GM19240 (cell line): Measurements from ENCODE around the gene DDX10.

ENCODE experiments used
- DNase-seq: peaks from one replicate; pipeline ENCODE4 v3.0.0; 2011; ENCODE audit warnings: low spot score; ENCODE audit not compliant: insufficient read length

Gene DDX10

DNA sequence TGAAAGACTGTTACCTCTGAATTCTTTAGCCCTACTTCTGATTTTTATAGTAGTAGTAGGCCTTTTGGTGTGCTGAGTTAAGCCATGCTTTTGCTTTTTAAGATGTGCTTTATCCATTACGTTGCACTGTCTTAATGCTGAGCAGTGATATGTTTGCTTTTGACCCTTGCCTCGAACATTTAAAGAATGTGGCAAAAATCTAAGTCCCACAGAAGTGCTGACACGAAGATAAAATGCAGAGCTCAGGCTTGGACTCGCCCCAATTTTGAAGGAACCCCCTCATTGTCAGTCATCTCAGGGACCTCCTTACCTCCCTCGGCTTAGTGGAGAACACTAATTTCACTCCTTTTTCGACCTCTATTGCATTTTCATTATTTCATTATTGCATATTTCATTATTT is 272.9 kb downstream of the DDX10 start:
- DNase-seq: no peak

DNA sequence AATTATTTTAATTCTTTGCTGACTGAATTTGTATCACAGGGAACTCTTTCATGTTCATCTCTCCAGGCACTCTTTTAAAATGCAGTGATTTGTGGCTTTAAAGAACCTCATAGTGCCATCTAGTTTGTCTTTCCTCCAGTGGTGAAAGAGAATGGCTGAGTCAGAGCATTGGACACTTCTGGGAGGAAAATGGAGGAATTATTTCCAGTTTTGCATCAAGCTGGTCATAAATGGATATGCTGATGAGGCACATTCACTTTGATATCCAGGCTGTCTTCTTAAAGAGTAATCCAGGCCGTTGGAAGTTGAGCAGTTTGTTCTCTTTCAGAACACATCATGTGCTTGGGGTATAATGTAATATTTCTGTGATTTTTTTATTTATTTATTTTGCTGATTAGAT is 273.7 kb downstream of the DDX10 start:
- DNase-seq: no peak

- no peak for DNase-seq
Measured at GRCh38 chr11:108939135-108939534, 274.3 kb downstream of the DDX10 start.

DNA sequence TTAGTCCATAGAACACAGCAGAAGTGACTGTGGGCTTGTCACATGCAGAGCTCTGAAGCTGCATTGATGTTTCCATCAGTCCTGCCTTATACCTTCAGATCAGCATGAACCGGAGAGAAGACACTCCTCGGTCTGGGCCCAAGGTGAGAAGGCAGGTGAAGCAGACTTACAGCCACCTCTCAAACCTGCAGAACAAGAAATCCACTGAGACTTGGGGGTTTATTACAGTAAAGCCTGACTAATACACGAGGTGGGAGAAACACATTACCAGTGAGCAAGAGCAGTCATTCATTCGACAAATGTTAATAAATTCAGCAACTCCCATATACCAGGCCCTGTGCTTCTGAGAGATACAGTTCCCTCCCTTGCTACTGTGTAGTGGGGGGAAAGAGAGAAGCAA is 279.0 kb downstream of the DDX10 start:
- no peak for DNase-seq

- no peak for DNase-seq
Measured at GRCh38 chr11:108944471-108945178, 279.8 kb downstream of the DDX10 start.

DNA sequence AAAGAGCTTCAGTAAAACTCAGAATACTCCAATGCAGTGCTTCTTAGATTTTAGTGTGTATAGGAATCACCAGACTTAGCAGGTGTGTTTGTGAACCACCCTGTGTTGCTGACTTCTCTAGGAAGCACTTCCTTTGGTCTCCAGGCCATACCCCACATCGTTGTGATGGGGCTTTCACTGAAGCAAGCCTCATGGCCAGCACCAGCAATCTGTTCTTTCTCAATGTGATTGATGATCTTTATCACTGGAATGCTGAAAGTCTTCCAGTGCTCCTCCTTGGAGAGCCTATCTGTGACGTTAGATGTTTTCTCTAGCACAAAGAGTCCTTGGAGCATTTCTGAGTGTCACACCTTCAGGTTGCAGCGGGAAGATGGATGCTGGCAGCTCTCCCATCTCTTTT is 280.5 kb downstream of the DDX10 start:
- no peak for DNase-seq

DNA sequence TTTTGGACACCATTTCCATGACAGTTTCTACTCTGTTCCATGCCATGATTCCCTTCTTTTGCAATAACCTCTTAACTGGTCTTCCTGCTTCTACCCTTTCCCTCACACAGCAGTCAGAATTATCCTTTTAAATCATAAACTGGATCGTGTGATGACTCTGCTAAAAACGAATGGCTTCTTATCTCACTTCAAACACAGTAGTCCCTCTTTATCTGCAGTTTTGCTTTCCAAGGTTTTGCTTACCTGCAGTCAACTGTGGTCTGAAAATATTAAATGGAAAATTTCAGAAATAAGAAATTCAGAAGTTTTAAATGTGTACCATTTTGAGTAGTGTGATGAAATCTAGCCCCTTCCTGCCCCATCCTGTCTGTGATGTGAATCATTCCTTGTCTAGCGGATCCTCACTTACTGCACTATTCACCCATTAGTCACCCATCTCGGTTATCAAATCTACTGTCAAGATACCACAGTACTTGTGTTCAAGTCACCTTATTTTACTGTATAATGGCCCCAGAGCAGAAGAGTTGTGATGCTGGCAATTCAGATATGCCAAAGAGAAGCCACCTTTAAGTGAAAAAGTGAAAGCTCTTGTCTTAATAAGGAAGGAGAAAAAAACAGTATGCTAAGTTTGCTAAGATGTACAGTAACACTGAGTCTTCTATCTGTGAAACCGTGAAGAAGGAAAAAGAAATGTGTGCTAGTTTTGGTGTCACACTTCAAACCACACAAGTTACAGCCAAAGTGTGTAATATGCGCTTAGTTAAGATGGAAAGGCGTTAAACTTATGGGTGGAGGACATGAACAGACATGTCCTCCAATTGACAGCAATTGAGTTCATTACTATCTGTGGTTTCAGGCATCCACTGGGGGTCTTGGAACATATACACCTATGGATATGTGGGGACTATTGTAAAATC is 283.0 kb downstream of the DDX10 start:
- DNase-seq: no peak

DNA sequence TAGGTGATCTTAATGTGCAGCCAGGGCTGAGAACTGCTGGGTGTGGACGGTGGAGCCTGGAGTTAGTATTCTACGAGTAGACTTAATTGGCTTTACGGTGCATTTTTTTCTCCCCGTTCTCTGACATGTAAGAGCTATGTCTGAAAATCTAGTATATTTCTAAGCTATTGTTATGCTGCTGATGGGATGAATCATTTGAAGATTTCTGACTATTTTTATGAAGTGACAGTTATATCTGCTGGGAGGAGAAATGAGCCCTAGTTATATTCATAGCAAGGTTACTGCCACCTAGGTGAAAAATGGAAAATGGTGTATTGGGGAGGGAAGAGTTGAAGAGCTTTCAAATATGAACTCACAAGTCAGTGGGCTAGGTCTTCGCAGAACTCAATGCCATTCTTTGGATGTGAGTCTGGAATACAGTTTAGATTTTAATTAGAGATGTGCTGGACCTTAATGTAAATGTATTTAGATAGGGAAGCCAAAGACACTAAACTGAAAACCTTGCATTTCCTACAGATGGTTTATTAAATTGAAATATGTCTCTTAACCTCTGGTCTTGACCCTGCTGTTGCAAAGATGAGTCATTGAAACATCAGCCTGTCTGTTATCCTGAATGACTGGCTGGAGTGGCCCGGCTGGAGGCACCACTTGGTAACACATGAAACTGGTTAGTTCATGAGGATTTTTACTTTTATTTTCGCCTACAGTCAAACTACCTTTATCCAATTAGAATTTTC is 293.7 kb downstream of the DDX10 start:
- no peak for DNase-seq

- no peak for DNase-seq
Measured at GRCh38 chr11:108959105-108959761, 294.4 kb downstream of the DDX10 start.

DNA sequence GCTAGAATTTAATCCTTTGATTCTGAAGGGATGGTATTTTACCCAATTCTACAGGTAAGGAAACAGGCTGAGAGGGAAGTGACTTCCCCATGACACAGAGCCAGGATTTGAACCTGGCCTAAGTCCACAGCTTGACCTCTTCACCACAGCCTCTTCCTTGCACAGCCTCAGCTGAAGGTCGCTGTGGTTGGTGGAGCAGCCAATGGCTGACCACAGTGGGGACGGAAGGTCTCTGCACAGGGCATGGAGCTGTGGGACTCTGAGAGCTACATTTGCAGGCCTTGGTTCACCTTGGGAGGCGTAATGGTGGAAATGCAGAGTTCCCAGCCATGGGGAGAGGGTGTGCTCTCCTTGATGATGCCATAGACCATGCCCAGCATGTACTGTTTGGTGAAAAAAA is 295.0 kb downstream of the DDX10 start:
- no peak for DNase-seq

DNA sequence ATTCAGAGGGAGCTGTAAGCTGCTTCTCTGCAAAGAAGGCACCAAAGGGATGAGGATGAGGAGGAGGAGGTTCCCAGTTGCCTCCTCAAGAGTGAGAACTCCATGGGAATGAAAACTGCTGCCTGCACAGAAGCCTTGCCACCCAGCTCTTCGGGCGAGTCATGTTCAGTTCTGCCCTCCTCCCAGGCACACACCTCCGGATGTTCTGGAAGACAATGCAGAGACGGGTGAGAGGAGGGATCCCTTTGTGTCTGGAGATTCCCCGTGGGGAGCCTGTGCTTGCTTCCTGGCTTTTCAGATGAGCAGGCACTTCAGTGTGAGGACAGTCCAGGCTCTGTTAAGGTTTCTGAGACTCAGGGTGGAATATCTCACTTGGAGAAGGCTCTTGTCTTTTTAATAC is 295.6 kb downstream of the DDX10 start:
- DNase-seq: no peak

DNA sequence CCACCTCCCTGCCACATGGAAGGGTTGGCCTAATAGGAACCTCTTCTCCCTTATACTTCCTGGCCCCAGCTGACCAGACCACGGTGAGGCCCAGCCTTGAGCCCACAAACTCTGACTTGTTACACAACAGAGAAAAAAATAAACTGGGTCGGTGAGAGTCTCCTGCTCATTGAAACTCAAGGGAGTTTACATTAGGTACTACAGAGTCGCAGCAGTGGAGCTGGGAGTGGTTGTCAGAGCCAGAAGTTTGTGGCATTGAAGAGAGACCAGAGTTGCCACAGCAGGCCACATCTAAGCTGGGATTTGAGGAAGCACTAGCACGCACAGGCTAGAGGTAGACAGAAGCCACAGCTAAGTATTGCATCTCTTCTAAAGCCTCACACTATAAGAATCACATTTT is 296.2 kb downstream of the DDX10 start:
- no peak for DNase-seq

DNA sequence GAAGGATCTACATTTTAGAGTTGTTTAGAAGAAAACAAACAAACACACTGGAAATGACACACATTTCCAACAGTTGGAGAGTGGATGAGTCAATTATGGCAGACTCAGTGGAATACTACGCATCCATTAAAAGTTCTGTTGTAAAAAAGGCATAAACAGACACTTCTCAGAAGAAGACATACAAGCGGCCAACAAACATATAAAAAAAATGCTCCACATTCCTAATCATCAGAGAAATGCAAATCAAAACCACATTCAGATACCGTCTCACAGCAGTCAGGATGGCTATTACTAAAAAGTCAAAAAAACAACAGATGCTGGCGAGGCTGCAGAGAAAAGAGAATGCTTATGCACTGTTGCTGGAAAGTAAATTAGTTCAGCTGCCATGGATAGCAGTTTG is 298.2 kb downstream of the DDX10 start:
- DNase-seq: no peak

DNA sequence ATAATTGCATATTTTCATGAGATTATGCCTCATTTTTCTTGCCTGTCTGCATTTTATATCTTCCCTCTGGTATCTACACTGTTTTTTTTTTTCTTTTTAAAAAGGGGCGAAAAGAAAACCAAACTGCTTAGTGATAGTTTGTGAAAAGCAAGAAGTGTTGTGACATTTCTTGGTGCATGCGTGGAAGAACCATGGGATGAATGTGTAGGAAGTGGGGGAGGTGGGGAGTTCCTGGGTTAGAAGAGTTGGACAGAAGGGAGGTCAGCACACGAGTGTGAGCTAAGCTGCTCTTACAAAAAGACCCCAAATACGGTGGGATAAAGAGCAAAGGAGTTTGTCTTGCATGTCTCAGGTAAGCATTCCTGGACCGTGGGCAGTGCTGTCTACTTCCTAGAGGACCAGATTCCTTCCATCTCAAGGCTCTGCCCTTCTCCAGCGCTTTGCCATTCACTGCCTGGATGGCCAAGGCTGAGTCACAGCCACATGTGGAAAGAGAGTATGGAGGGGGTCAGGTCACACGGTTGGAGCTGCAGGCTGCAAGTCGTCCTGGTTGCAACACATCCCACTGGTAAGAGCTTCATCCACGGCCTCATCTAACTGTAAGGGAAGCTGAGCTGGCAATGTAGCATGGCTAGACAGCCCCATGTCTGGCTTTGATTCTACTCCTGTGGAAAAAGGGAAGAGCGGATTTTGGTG is 300.6 kb downstream of the DDX10 start:
- DNase-seq: no peak

GRCh38 chr11:108966206-108966605 is 301.3 kb downstream of the DDX10 start:
- no peak for DNase-seq

DNA sequence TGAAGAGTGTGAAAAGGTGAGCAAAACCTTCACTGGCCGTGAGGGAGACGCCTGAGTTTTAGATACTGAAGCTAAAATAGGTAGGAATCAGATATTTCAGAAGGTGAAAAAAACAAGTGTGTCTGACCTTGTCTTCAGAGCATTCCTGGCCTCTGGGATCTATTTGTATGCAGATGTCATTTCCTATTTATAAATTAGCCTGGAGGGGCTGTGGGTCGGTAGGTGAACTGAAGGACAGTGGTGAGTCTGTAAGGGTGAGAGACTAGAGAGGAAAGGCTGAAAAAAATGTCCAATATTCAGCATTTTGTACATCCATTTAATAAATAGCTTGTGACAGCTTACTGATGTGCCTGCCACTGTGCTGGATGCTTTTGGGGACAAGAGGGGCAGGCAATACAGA is 302.1 kb downstream of the DDX10 start:
- no peak for DNase-seq

DNA sequence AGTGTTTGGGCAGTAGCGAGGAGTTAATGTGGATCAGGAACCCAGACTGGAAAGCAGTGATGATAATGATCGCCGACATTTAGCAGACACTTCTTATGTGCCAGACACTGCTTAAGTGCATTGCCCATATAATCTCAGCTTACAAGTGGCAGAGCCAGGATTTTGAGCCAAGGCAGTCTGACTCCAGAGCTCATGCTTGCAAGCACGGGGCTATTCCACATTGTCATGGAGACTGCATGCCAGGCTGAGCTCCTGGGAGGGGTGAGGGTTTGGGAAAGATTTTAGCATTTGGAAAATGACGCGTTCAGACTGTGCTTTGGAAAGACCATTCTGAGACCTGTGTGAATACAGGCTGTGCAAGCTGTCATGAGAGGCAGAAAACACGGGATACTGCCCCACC is 302.7 kb downstream of the DDX10 start:
- DNase-seq: no peak

GRCh38 chr11:108970221-108970991 is 305.5 kb downstream of the DDX10 start:
- no peak for DNase-seq

DNA sequence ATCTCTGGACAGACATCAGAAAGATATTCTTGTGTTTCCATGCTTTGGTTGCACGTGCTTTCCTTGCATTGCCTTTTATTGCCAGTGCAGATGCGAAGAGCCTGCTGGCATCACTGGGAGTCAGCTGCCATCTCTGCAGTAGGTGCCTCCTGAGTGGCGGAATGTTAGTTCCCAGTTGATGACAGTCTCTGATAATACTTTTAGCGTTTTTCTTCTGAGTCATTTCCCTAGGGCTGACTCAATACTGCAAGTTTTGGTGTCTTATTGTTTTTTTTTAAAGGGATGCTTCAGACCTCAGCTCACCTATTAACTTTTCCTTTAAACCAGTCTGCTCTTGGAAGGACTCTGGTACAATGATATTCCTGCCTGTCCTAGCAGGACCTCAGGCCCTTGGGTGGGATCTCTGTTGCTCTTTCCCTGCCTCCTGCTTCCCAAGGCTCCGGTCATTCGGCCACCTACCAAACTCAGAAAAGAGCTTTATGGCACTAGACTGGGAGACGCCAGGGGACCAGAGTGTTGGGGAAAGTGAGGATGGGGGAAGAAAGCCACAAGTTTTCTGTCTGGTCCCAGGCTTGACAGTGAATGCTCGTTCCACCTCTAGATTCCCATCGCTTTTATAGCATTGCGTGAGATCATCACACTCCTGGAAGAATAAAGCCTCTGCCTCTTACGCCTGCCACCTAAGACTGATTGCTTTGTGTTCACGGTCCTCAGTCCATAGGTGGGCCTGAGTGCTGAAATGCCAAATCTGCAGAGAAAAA is 308.7 kb downstream of the DDX10 start:
- DNase-seq: no peak
